VCaP (cell line): ENCODE results near the gene TPM3.
"Not testable (repeated sequence)": the region's sequence is repeated elsewhere in the genome, so short reads cannot be mapped to it uniquely, and the experiment has no call there.

ENCODE experiments used
- H3K27ac ChIP-seq: fragments of 450-650 bp; 2 replicates; pipeline ENCODE4 v1.5.1; 2017
- CTCF ChIP-seq: fragments of 450-650 bp; conservative IDR thresholded peaks from 2 replicates; pipeline ENCODE4 v1.5.1; 2017; ENCODE audit warnings: mild to moderate bottlenecking, moderate library complexity

Gene TPM3

DNA sequence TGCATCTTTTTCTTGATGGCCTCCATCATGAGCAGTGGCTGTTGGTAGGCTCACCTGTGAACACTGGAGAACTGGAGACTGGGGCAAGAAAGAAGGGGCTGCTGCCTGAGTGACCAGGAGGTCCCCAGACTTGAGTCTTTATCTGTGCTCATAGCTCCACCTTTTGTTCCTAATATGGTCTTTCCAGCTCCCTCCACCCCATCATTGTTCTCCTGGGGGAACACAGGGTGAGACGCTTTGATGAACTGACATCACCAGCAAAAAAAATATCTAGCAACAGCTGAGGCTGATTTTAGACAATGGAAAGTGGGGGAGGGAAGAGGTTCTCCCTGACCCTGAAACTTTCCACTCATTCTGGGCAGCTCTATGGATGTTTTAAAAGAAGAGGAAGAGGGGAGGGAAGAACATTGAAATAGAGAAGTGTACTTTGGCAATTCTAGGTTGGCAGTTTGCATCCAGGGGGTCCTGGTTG, at the start of gene TPM3:
Gene TPM3, minus strand, starts transcription at position 111 of the 472 bp plus-strand sequence. Its CDS starts 82 bp downstream, at position 29.
- peak within 1 kb of the TSS; percentile 11; the same call in 1 of the 2 replicates for H3K27ac ChIP-seq

GRCh38 chr1:154240294-154240833, 48.5 kb upstream of the TPM3 start:
- TF ChIP-seq CTCF: no peak
- H3K27ac ChIP-seq: peak overlapping the region; percentile 2; the same call in 1 of the 2 replicates

More for the DNA sequence above, at the start of gene TPM3:
- no peak for TF ChIP-seq CTCF

- TF ChIP-seq CTCF: no peak
Measured at GRCh38 chr1:154239491-154239890, 47.6 kb upstream of the TPM3 start.

GRCh38 chr1:154237880-154238506, 46.1 kb upstream of the TPM3 start:
- H3K27ac ChIP-seq: no peak overlapping the region

More at GRCh38 chr1:154239491-154239890, 47.6 kb upstream of the TPM3 start:
- no peak overlapping the region for H3K27ac ChIP-seq

DNA sequence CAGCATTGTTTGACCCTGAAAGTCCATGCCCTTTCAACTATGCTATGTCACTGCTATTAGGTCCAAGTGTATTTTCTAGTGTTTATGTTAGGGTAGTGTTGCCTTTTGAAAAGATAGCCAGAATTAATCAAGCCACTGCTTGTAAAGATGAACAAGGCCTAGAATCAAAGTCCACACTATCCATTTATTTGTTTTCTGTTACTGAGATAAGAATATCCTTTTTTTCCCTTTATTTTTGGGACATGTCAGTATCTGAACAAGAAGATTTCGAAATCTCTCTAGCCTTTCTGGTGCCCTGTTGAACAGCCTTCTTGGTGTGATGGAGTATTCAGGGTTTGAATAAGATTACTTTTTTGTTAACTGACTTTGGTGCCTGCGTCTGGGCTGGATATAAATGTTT, 45.5 kb upstream of the TPM3 start:
- H3K27ac ChIP-seq: no peak overlapping the region
- TF ChIP-seq CTCF: no peak

More at GRCh38 chr1:154237880-154238506, 46.1 kb upstream of the TPM3 start:
- no peak for TF ChIP-seq CTCF

- no peak for TF ChIP-seq CTCF
- no peak overlapping the region for H3K27ac ChIP-seq
Measured at GRCh38 chr1:154236855-154237254, 45.0 kb upstream of the TPM3 start.

GRCh38 chr1:154233127-154233526, 41.2 kb upstream of the TPM3 start:
- not testable (repeated sequence) for H3K27ac ChIP-seq

DNA sequence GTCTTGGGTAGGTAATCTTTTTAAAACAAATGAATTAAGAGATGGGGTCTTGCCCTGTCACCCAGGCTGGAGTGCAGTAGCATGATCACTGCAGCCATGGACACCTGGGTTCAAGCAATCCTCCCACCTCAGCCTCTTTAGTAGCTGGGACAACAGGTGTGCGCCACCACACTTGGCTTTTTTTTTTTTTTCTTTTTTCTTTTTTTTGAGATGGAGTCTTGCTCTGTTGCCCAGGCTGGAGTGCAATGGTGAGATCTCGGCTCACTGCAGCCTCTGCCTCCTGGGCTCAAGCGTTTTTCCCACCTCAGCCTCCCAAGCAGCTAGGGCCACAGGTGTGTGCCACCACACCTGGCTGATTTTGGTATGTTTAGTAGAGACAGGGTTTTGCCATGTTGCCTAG, 39.2 kb upstream of the TPM3 start:
- not testable (repeated sequence) for H3K27ac ChIP-seq
